HCT116 (cell line): Measurements from ENCODE around the gene PLA2G10. TPM values are rescaled to one million over a fixed set of nuclear protein-coding genes. Genes with fewer than 3 reads are reported as not detected.

ENCODE experiments used
- ATAC-seq: fragments of 200-7000 bp; cut with Tn5 transposase; 2 replicates; pipeline ENCODE4 v1.9.1; 2020; ENCODE audit warnings: mild to moderate bottlenecking, moderate library complexity
- BruUV-seq: library from RNA; stranded (reverse); fragments of 400-500 nt; replicated peaks from 2 replicates; lab custom pipeline; 2021; lab: Mats Ljungman, UMichigan
- CTCF ChIA-PET: fragments of 300-600 bp; sonication (Branson Sonifier 250); formaldehyde crosslinking; loops from one replicate; lab custom pipeline; 2021; ENCODE audit warnings: antibody characterized with exemption; lab: Charles Lee
- POLR2A ChIA-PET: fragments of 300-600, 350-600 bp; sonication (Branson Sonifier 250); formaldehyde crosslinking; loops from one replicate; lab custom pipeline; 2021; ENCODE audit warnings: antibody characterized with exemption; lab: Charles Lee
- RAD21 ChIA-PET, 2 experiments: fragments of 300-600 bp; sonication (Branson Sonifier 250); formaldehyde crosslinking; loops; one replicate each; lab custom pipeline; 2023; ENCODE audit warnings: low total read pairs in 2 of 2; ENCODE audit not compliant: uncharacterized antibody in 2 of 2, unreplicated experiment in 2 of 2, low non-redundant PET in 1 of 2; lab: Charles Lee
- DNase-seq: peaks from one replicate; pipeline ENCODE4 v3.0.0-alpha.2; 2010; ENCODE audit warnings: low read depth, low spot score
- H2AFZ ChIP-seq: fragments of 200-600 bp; shearing (Covaris generic), sonication (generic); 2 replicates; pipeline ENCODE4 v1.6.1; 2017; ENCODE audit warnings: low read depth, mixed run types, mixed read lengths, antibody characterized with exemption, low read length; ENCODE audit not compliant: poor library complexity, severe bottlenecking
- H3K27ac ChIP-seq: 2 replicates; pipeline ENCODE4 v1.5.1; 2012; ENCODE audit warnings: low read depth, low read length
- H3K27me3 ChIP-seq: fragments of 200-600 bp; sonication (generic); 2 replicates; pipeline ENCODE4 v1.6.1; 2016; ENCODE audit warnings: mixed run types, low read length, mixed read lengths; ENCODE audit not compliant: insufficient read depth
- H3K36me3 ChIP-seq, 2 experiments: fragments of 200-500 bp in 1 of 2; fragments of 200-600 bp in 1 of 2; sonication (Bioruptor generic) in 1 of 2; sonication (generic) in 1 of 2; 2 replicates each; pipeline versions ENCODE4 v1.5.1 to v1.6.1; 2014 to 2016; ENCODE audit warnings: low read length in 2 of 2, inconsistent platforms in 1 of 2, mixed read lengths in 1 of 2, mixed run types in 1 of 2; ENCODE audit not compliant: insufficient read depth in 2 of 2, control insufficient read depth in 1 of 2
- H3K4me1 ChIP-seq, 2 experiments: fragments of 200-600 bp in 1 of 2; sonication (generic) in 1 of 2; 2 replicates each; pipeline versions ENCODE4 v1.5.1 to v1.6.1; 2012 to 2017; ENCODE audit warnings: low read length in 2 of 2, inconsistent platforms in 1 of 2, mild to moderate bottlenecking in 1 of 2, mixed read lengths in 1 of 2, mixed run types in 1 of 2, moderate library complexity in 1 of 2; ENCODE audit not compliant: insufficient read depth in 2 of 2, control insufficient read depth in 1 of 2
- H3K4me2 ChIP-seq: fragments of 200-600 bp; sonication (generic); 2 replicates; pipeline ENCODE4 v1.6.1; 2017; ENCODE audit warnings: mixed run types, low read length, mixed read lengths
- H3K4me3 ChIP-seq, 2 experiments: fragments of 200-600 bp in 1 of 2; sonication (generic) in 1 of 2; replicated peaks in 1 of 2; 2 replicates each; pipeline ENCODE4 v1.5.1; 2011 to 2016; ENCODE audit warnings: low read length in 2 of 2, control low read depth in 1 of 2, low read depth in 1 of 2, mild to moderate bottlenecking in 1 of 2, mixed read lengths in 1 of 2, mixed run types in 1 of 2
- H3K79me2 ChIP-seq: fragments of 200-600 bp; sonication (generic); 2 replicates; pipeline ENCODE4 v1.6.1; 2017; ENCODE audit warnings: mild to moderate bottlenecking, mixed run types, low read length, moderate library complexity, mixed read lengths; ENCODE audit not compliant: insufficient read depth
- H3K9ac ChIP-seq: fragments of 200-600 bp; sonication (generic); 2 replicates; pipeline ENCODE4 v1.6.1; 2016; ENCODE audit warnings: low read length, mixed read lengths
- H3K9me2 ChIP-seq: fragments of 200-600 bp; sonication (generic), shearing (Covaris generic); 2 replicates; pipeline ENCODE4 v1.6.1; 2017; ENCODE audit warnings: mixed run types, mild to moderate bottlenecking, moderate library complexity; ENCODE audit not compliant: insufficient read depth
- H3K9me3 ChIP-seq, 2 experiments: fragments of 200-500 bp in 1 of 2; fragments of 200-600 bp in 1 of 2; sonication (Bioruptor generic) in 1 of 2; sonication (generic) in 1 of 2; 2 replicates each; pipeline ENCODE4 v1.6.1; 2014 to 2017; ENCODE audit warnings: low read length in 2 of 2, mixed read lengths in 2 of 2, inconsistent platforms in 1 of 2, low read depth in 1 of 2, mild to moderate bottlenecking in 1 of 2, mixed run types in 1 of 2, moderate library complexity in 1 of 2; ENCODE audit not compliant: control insufficient read depth in 1 of 2, insufficient read depth in 1 of 2
- H4K20me1 ChIP-seq: fragments of 200-600 bp; sonication (generic), shearing (Covaris generic); 2 replicates; pipeline ENCODE4 v1.6.1; 2017; ENCODE audit warnings: mixed run types, mild to moderate bottlenecking, moderate library complexity; ENCODE audit not compliant: insufficient read depth
- ATF3 ChIP-seq: IDR thresholded peaks from 2 replicates; pipeline ENCODE4 v1.6.1; 2012
- CBX3 ChIP-seq: IDR thresholded peaks from 2 replicates; pipeline ENCODE4 v1.6.1; 2012; ENCODE audit warnings: low read depth
- CEBPB ChIP-seq: IDR thresholded peaks from 2 replicates; pipeline ENCODE4 v1.6.1; 2012; ENCODE audit warnings: low read depth
- CTCF ChIP-seq, 3 experiments: fragments of 200-600 bp in 1 of 3; sonication (generic) in 1 of 3; IDR thresholded peaks in 2 of 3; conservative IDR thresholded peaks in 1 of 3; 2 replicates each; pipeline ENCODE4 v1.5.1; 2012 to 2017; ENCODE audit warnings: low read depth in 2 of 3, low read length in 2 of 3, antibody characterized with exemption in 1 of 3, borderline replicate concordance in 1 of 3, control low read depth in 1 of 3, mild to moderate bottlenecking in 1 of 3, mixed read lengths in 1 of 3, mixed run types in 1 of 3, moderate library complexity in 1 of 3; ENCODE audit not compliant: insufficient read depth in 1 of 3
- EGR1 ChIP-seq: IDR thresholded peaks from 2 replicates; pipeline ENCODE4 v1.6.1; 2012; ENCODE audit warnings: low read depth
- ELF1 ChIP-seq: IDR thresholded peaks from 2 replicates; pipeline ENCODE4 v1.6.1; 2012; ENCODE audit warnings: low read depth, borderline replicate concordance
- EZH2 ChIP-seq: fragments of 200-600 bp; sonication (generic); IDR thresholded peaks from 2 replicates; pipeline ENCODE4 v1.6.1; 2017; ENCODE audit warnings: antibody characterized with exemption, mixed run types
- EZH2phosphoT487 ChIP-seq: fragments of 200-600 bp; IDR thresholded peaks from 2 replicates; pipeline ENCODE4 v1.6.1; 2018; ENCODE audit warnings: antibody characterized with exemption, borderline replicate concordance
- FOSL1 ChIP-seq: IDR thresholded peaks from 2 replicates; pipeline ENCODE4 v1.6.1; 2012; ENCODE audit warnings: low read depth
- JUND ChIP-seq: IDR thresholded peaks from 2 replicates; pipeline ENCODE4 v1.6.1; 2012
- MAX ChIP-seq: IDR thresholded peaks from 2 replicates; pipeline ENCODE4 v1.6.1; 2012
- POLR2A ChIP-seq: IDR thresholded peaks from 2 replicates; pipeline ENCODE4 v1.7.0; 2011; ENCODE audit warnings: borderline replicate concordance; ENCODE audit not compliant: insufficient read depth, insufficient read length; ENCODE audit errors: extremely low read depth
- POLR2AphosphoS5 ChIP-seq: IDR thresholded peaks from 2 replicates; pipeline ENCODE4 v1.6.1; 2011; ENCODE audit warnings: mild to moderate bottlenecking, low read depth, low read length, moderate library complexity
- RAD21 ChIP-seq: IDR thresholded peaks from 2 replicates; pipeline ENCODE4 v1.6.1; 2012; ENCODE audit warnings: low read depth, mild to moderate bottlenecking
- SIN3A ChIP-seq: IDR thresholded peaks from 2 replicates; pipeline ENCODE4 v1.6.1; 2012; ENCODE audit warnings: low read depth
- SP1 ChIP-seq: IDR thresholded peaks from 2 replicates; pipeline ENCODE4 v1.6.1; 2012; ENCODE audit warnings: low read depth
- SRF ChIP-seq: IDR thresholded peaks from 2 replicates; pipeline ENCODE4 v1.6.1; 2012; ENCODE audit warnings: low read depth
- TCF7L2 ChIP-seq: IDR thresholded peaks from 2 replicates; pipeline ENCODE4 v1.7.0; 2011; ENCODE audit warnings: borderline replicate concordance, inconsistent platforms; ENCODE audit not compliant: insufficient read depth, insufficient read length; ENCODE audit errors: extremely low read depth
- YY1 ChIP-seq: IDR thresholded peaks from 2 replicates; pipeline ENCODE4 v1.6.1; 2011; ENCODE audit warnings: low read length, low read depth, moderate library complexity, mild to moderate bottlenecking; ENCODE audit not compliant: insufficient replicate concordance; ENCODE audit errors: extremely low read depth
- ZNF274 ChIP-seq: fragments of 200-500 bp; sonication (Bioruptor generic); IDR thresholded peaks from 2 replicates; pipeline ENCODE4 v1.6.1; 2014; ENCODE audit warnings: mild to moderate bottlenecking, low read depth, low read length, inconsistent platforms
- intact Hi-C: fragments of 100-400 bp; cut with micrococcal nuclease; formaldehyde crosslinking; loops from 2 replicates; pipeline ENCODE4 v1.10.0; 2022
- total RNA-seq: library from RNA; stranded (reverse); gene quantifications from one replicate; pipeline ENCODE4 v1.2.1, GENCODE V29; 2021; ENCODE audit not compliant: unreplicated experiment

Gene PLA2G10
- total RNA-seq, 1 experiment from 2014 or later, result not detected

- CTCF ChIA-PET, result no interaction called here
- Histone ChIP-seq H3K79me2 (no peaks in the 10 kb centered on the region), H3K27me3 (no peaks in the 10 kb centered on the region), H4K20me1 (no peaks in the 10 kb centered on the region), H3K4me1 (no peaks in the 10 kb centered on the region), H3K27ac (no peak overlapping the region), H3K9me2 (no peaks in the 10 kb centered on the region), H3K4me2 (no peak overlapping the region), H2AFZ (no peak overlapping the region), H3K4me3 (no peak overlapping the region), H3K36me3 (peaks cover 21 to 25% of the 10 kb centered on the region in 2 experiments), H3K9ac (no peak overlapping the region), H3K9me3 (no peaks in the 10 kb centered on the region)
- no peak for TF ChIP-seq EZH2
- TF ChIP-seq CTCF (IDR thresholded peaks at IDR 0.05 in 2 of 3, conservative IDR thresholded peaks at IDR 0.05 in 1 of 3; ENCODE audit: borderline replicate concordance in 1 of 3, insufficient read depth in 1 of 3, low read depth in 2 of 3, low read length in 2 of 3), result no peak
- TF ChIP-seq ELF1, result no peak
- no peak for TF ChIP-seq SRF
- TF ChIP-seq EZH2phosphoT487, result no peak
- TF ChIP-seq ATF3, result no peak
- no peak for TF ChIP-seq TCF7L2
- no peak for TF ChIP-seq RAD21
- TF ChIP-seq MAX, result no peak
- TF ChIP-seq EGR1, result no peak
- TF ChIP-seq POLR2AphosphoS5, result no peak
- TF ChIP-seq FOSL1, result no peak
- TF ChIP-seq CBX3, result no peak
- no peak for TF ChIP-seq SIN3A
- no peak for TF ChIP-seq POLR2A
- no peak for TF ChIP-seq YY1
- TF ChIP-seq SP1, result no peak
- TF ChIP-seq ZNF274, result no peak
- TF ChIP-seq JUND, result no peak
- TF ChIP-seq CEBPB, result no peak
- intact Hi-C loops, result no loop called here
- TSS peak; percentile 10 for BruUV-seq
- POLR2A ChIA-PET, result no interaction called here
- ATAC-seq, result no peak
- no peak for DNase-seq
- RAD21 ChIA-PET, result no interaction called here
Measured at GRCh38 chr16:14668556-14669223, 25.4 kb downstream of the PLA2G10 start.
